HepG2 (cell line): ENCODE measurements around the gene SERTAD4.

Source experiments
- CBX1 ChIP-seq: IDR thresholded peaks from one replicate; pipeline ENCODE4 v1.6.1; 2016; ENCODE audit warnings: antibody characterized with exemption, low read depth
- CEBPB ChIP-seq: IDR thresholded peaks from 2 replicates; pipeline ENCODE4 v1.6.1; 2011; ENCODE audit warnings: low read depth, low read length, improper control_type of control experiment, borderline replicate concordance
- ETV6 ChIP-seq: sonication (generic); formaldehyde crosslinking; conservative IDR thresholded peaks from 2 replicates; pipeline ENCODE4 v1.4.0; 2020; ENCODE audit warnings: missing genetic modification reagents
- HDAC2 ChIP-seq: sonication (generic); formaldehyde crosslinking; IDR thresholded peaks from 2 replicates; pipeline ENCODE4 v1.4.0; 2020; ENCODE audit warnings: missing genetic modification reagents
- PHB2 ChIP-seq: fragments of 450-650 bp; IDR thresholded peaks from 2 replicates; pipeline ENCODE4 v1.6.1; 2018; ENCODE audit not compliant: partially characterized antibody
- POLR2A ChIP-seq, 2 experiments: IDR thresholded peaks; 2 replicates each; pipeline ENCODE4 v1.6.1; 2011; ENCODE audit warnings: low read depth in 2 of 2, low read length in 2 of 2, mild to moderate bottlenecking in 1 of 2, moderate library complexity in 1 of 2; ENCODE audit not compliant: insufficient read depth in 1 of 2
- REST ChIP-seq, 2 experiments: IDR thresholded peaks; 2 replicates each; pipeline ENCODE4 v1.6.1; 2011 to 2012; ENCODE audit warnings: low read length in 2 of 2, borderline replicate concordance in 1 of 2, low read depth in 1 of 2, mild to moderate bottlenecking in 1 of 2, moderate library complexity in 1 of 2
- SP1 ChIP-seq, 2 experiments: fragments of 450-650 bp in 1 of 2; sonication (generic) in 1 of 2; formaldehyde crosslinking in 1 of 2; IDR thresholded peaks; 2 replicates each; pipeline versions ENCODE4 v1.4.0 to v1.6.1; 2016 to 2020; ENCODE audit warnings: missing genetic modification reagents in 1 of 2
- TBP ChIP-seq: sonication (generic); formaldehyde crosslinking; IDR thresholded peaks from 2 replicates; pipeline ENCODE4 v1.5.0; 2020; ENCODE audit warnings: missing genetic modification reagents
- TCF12 ChIP-seq, 2 experiments: fragments of 450-650 bp in 1 of 2; sonication (generic) in 1 of 2; formaldehyde crosslinking in 1 of 2; IDR thresholded peaks; 2 replicates each; pipeline versions ENCODE4 v1.6.1 to v1.8.0; 2017 to 2022; ENCODE audit warnings: antibody characterized with exemption in 1 of 2, mild to moderate bottlenecking in 1 of 2, missing genetic modification reagents in 1 of 2, moderate library complexity in 1 of 2
- ZBTB44 ChIP-seq: sonication (generic); formaldehyde crosslinking; IDR thresholded peaks from 2 replicates; pipeline ENCODE4 v1.4.0; 2020; ENCODE audit warnings: missing genetic modification reagents
- ZNF121 ChIP-seq: sonication (generic); formaldehyde crosslinking; IDR thresholded peaks from 2 replicates; pipeline ENCODE4 v1.5.0; 2020; ENCODE audit warnings: mild to moderate bottlenecking, missing genetic modification reagents
- ZNF333 ChIP-seq: sonication (generic); formaldehyde crosslinking; IDR thresholded peaks from 2 replicates; pipeline ENCODE4 v1.4.0; 2020; ENCODE audit warnings: mild to moderate bottlenecking, missing genetic modification reagents, borderline replicate concordance
- TF ChIP-seq, protein P1 (sequence below): IDR thresholded peaks from 2 replicates; pipeline ENCODE4 v1.6.1; 2012; ENCODE audit warnings: inconsistent platforms

- TF ChIP-seq POLR2A (IDR thresholded peaks at IDR 0.05; ENCODE audit: insufficient read depth in 1 of 2, low read depth in 2 of 2, low read length in 2 of 2) (no peak), SP1 (IDR thresholded peaks at IDR 0.05) (no peak), SP1 (CRISPR knock-in tag; IDR thresholded peaks at IDR 0.05) (no peak), ZNF333 (CRISPR knock-in tag) (no peak), ZBTB44 (CRISPR knock-in tag) (no peak), PHB2 (no peak), REST (IDR thresholded peaks at IDR 0.05; ENCODE audit: borderline replicate concordance in 1 of 2, low read depth in 1 of 2, low read length in 2 of 2) (no peak), CEBPB (no peak), ZNF121 (CRISPR knock-in tag) (no peak), CBX1 (no peak), ETV6 (no peak), TBP (CRISPR knock-in tag) (no peak), TCF12 (IDR thresholded peaks at IDR 0.05) (no peak), TCF12 (CRISPR knock-in tag; IDR thresholded peaks at IDR 0.05) (no peak), HDAC2 (CRISPR knock-in tag) (no peak)
- TF ChIP-seq, protein P1, sequence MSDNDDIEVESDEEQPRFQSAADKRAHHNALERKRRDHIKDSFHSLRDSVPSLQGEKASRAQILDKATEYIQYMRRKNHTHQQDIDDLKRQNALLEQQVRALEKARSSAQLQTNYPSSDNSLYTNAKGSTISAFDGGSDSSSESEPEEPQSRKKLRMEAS, result no peak
Measured at GRCh38 chr1:210232511-210233215, at the start of gene SERTAD4.
